ENCODE data around the gene RAB28. TPM values are rescaled to one million over a fixed set of nuclear protein-coding genes. Genes with fewer than 3 reads are reported as not detected.

The RAB28 gene
- polyA plus RNA-seq (2011; rRNA removed) (19.6 and 24.6 TPM in 2 replicates), polyA plus RNA-seq (2017; fragmentation: RNase III; extraction: RNeasy Plus Mini Kit Qiagen cat#74134 plus additional on column Dnase treatment) (8.6 to 10.6 TPM (median 9.5 TPM) in 3 replicates), polyA minus RNA-seq (2011; rRNA and poly(A)+ RNA removed) (4.3 and 6.6 TPM in 2 replicates)
- polyA plus RNA-seq (2012; cell fraction: cytosol; rRNA removed): 6.4 and 7.3 TPM in 2 replicates
- 3.5 and 5.8 TPM in 2 replicates for polyA plus RNA-seq (2012; cell fraction: nucleus; rRNA removed)

DNA sequence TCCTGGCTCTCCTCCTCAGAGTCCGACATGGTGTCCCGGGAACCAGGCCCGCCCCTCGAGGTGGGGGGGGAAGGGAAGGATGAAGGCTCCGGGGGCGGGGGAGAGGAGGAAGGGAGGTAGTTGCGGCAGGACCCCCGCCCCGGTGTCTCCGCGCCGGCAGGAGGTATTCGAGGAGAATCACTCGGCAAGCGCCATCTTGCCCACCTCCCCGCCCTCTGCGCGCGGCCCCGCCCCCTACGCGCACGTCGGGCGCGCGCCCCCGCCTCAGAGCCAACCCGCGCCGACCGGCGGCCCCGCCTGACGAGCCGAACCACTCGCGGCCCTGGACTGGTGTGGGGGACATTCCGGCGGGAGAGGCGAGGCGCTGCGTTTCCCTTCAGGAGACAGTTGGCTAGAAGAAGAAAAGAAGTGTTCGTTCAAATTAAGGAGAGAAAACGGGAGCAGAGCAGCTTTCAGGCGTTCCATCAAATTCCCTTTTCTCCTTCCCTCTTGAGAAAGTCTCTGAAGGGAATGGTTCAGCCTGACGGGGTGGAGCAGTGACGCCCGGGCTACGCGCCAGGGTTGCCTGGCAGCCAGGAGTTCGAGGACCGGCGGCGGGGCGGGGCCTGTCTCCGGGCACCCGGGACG, at the start of gene RAB28:
RAB28 (minus strand) TSS at position 219 of the 627 bp plus-strand sequence.
- peak; percentile 62 to 91 for DNase-seq (ENCODE audit: low read depth in 1 of 2, low spot score in 1 of 2)
- peak; percentile 92 to 95 for ATAC-seq
- FAIRE-seq: no peak
- 0% methylated on average over 7 of the region's 59 CpGs for WGBS (ENCODE audit: missing lambda C conversion rate)
- ChIA-PET CTCF (interaction anchor here (1.4 kb wide), 1 partner anchor 65 kb away, joined by 3 read pairs; no protein-coding TSS in a partner anchor), POLR2A (no interaction called here)
- Histone ChIP-seq H3K4me1 (peaks cover 20% of the 10 kb centered on the region), H3K4me2 (peak within 1 kb of the TSS; percentile 95), H3K4me3 (peak within 1 kb of the TSS; percentile 88), H3K9me3 (no peaks in the 10 kb centered on the region), H3K27ac (peak within 1 kb of the TSS; percentile 95 to 97)
- TF ChIP-seq MAZ (IDR thresholded peaks at IDR 0.05; ENCODE audit: borderline replicate concordance, low read depth, low read length) (no peak), GATA3 (IDR thresholded peaks at IDR 0.05; ENCODE audit: borderline replicate concordance) (peak; percentile 57), ESRRA (IDR thresholded peaks at IDR 0.05; ENCODE audit: borderline replicate concordance, low read length) (no peak), NPAS2 (CRISPR knock-in tag; IDR thresholded peaks at IDR 0.05; ENCODE audit: borderline replicate concordance) (no peak), ZFP36 (IDR thresholded peaks at IDR 0.05; ENCODE audit: borderline replicate concordance, partially characterized antibody) (no peak), RFX5 (IDR thresholded peaks at IDR 0.05) (no peak), NR3C1 (IDR thresholded peaks at IDR 0.05) (no peak), HOXB13 (CRISPR knock-in tag; IDR thresholded peaks at IDR 0.05; ENCODE audit: low read depth) (no peak), RAD21 (conservative IDR thresholded peaks at IDR 0.05 in 1 of 2, IDR thresholded peaks at IDR 0.05 in 1 of 2) (no peak), BHLHE40 (IDR thresholded peaks at IDR 0.05; ENCODE audit: low read depth, low read length) (0 out of 2 replicates have a peak, but pooled peaks have one; percentile 17), HOXA7 (CRISPR knock-in tag; IDR thresholded peaks at IDR 0.05) (no peak), FOSB (CRISPR knock-in tag; IDR thresholded peaks at IDR 0.05) (no peak), ZNF302 (CRISPR knock-in tag; IDR thresholded peaks at IDR 0.05) (no peak), JUNB (IDR thresholded peaks at IDR 0.05) (no peak), SMC3 (IDR thresholded peaks at IDR 0.05) (no peak), CBX8 (IDR thresholded peaks at IDR 0.05) (no peak), PHF8 (IDR thresholded peaks at IDR 0.05; ENCODE audit: borderline replicate concordance, low read depth) (peak; percentile 70; the same call in 1 of the 2 replicates), EHF (CRISPR knock-in tag; IDR thresholded peaks at IDR 0.05) (no peak), RARB (CRISPR knock-in tag; IDR thresholded peaks at IDR 0.05) (no peak), CHD4 (IDR thresholded peaks at IDR 0.05; ENCODE audit: borderline replicate concordance) (no peak), POLR2A (IDR thresholded peaks at IDR 0.05; ENCODE audit: low read length) (peak; percentile 67), KDM5A (IDR thresholded peaks at IDR 0.05) (peak; percentile 67), JUN (IDR thresholded peaks at IDR 0.05) (peak in 1 of 2 experiments; percentile 51; a peak in 1 of 5 replicates), EP300 (IDR thresholded peaks at IDR 0.05) (no peak), CHD2 (IDR thresholded peaks at IDR 0.05; ENCODE audit: low read length, partially characterized antibody) (no peak), FOSL2 (IDR thresholded peaks at IDR 0.05) (no peak), FOSL2 (CRISPR knock-in tag; IDR thresholded peaks at IDR 0.05) (no peak), FOXS1 (CRISPR knock-in tag; IDR thresholded peaks at IDR 0.05) (no peak), ZSCAN20 (CRISPR knock-in tag; IDR thresholded peaks at IDR 0.05) (no peak)
- TF ChIP-seq, protein P1, sequence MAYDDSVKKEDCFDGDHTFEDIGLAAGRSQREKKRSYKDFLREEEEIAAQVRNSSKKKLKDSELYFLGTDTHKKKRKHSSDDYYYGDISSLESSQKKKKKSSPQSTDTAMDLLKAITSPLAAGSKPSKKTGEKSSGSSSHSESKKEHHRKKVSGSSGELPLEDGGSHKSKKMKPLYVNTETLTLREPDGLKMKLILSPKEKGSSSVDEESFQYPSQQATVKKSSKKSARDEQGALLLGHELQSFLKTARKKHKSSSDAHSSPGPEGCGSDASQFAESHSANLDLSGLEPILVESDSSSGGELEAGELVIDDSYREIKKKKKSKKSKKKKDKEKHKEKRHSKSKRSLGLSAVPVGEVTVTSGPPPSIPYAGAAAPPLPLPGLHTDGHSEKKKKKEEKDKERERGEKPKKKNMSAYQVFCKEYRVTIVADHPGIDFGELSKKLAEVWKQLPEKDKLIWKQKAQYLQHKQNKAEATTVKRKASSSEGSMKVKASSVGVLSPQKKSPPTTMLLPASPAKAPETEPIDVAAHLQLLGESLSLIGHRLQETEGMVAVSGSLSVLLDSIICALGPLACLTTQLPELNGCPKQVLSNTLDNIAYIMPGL (CRISPR knock-in tag; IDR thresholded peaks at IDR 0.05; ENCODE audit: borderline replicate concordance): no peak
- TF ChIP-seq, protein P2, sequence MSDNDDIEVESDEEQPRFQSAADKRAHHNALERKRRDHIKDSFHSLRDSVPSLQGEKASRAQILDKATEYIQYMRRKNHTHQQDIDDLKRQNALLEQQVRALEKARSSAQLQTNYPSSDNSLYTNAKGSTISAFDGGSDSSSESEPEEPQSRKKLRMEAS (IDR thresholded peaks at IDR 0.05): no peak
- TF ChIP-seq, protein P3, sequence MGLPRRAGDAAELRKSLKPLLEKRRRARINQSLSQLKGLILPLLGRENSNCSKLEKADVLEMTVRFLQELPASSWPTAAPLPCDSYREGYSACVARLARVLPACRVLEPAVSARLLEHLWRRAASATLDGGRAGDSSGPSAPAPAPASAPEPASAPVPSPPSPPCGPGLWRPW (IDR thresholded peaks at IDR 0.05): no peak
- TF ChIP-seq, protein P4, sequence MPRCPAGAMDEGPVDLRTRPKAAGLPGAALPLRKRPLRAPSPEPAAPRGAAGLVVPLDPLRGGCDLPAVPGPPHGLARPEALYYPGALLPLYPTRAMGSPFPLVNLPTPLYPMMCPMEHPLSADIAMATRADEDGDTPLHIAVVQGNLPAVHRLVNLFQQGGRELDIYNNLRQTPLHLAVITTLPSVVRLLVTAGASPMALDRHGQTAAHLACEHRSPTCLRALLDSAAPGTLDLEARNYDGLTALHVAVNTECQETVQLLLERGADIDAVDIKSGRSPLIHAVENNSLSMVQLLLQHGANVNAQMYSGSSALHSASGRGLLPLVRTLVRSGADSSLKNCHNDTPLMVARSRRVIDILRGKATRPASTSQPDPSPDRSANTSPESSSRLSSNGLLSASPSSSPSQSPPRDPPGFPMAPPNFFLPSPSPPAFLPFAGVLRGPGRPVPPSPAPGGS (IDR thresholded peaks at IDR 0.05): peak; percentile 40; the same call in 1 of the 3 replicates
- TF ChIP-seq, protein P5, sequence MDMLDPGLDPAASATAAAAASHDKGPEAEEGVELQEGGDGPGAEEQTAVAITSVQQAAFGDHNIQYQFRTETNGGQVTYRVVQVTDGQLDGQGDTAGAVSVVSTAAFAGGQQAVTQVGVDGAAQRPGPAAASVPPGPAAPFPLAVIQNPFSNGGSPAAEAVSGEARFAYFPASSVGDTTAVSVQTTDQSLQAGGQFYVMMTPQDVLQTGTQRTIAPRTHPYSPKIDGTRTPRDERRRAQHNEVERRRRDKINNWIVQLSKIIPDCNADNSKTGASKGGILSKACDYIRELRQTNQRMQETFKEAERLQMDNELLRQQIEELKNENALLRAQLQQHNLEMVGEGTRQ (IDR thresholded peaks at IDR 0.05): no peak
- TF ChIP-seq, protein P6, sequence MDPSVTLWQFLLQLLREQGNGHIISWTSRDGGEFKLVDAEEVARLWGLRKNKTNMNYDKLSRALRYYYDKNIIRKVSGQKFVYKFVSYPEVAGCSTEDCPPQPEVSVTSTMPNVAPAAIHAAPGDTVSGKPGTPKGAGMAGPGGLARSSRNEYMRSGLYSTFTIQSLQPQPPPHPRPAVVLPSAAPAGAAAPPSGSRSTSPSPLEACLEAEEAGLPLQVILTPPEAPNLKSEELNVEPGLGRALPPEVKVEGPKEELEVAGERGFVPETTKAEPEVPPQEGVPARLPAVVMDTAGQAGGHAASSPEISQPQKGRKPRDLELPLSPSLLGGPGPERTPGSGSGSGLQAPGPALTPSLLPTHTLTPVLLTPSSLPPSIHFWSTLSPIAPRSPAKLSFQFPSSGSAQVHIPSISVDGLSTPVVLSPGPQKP (IDR thresholded peaks at IDR 0.05; ENCODE audit: low read depth, low read length): no peak
- TF ChIP-seq, protein P7, sequence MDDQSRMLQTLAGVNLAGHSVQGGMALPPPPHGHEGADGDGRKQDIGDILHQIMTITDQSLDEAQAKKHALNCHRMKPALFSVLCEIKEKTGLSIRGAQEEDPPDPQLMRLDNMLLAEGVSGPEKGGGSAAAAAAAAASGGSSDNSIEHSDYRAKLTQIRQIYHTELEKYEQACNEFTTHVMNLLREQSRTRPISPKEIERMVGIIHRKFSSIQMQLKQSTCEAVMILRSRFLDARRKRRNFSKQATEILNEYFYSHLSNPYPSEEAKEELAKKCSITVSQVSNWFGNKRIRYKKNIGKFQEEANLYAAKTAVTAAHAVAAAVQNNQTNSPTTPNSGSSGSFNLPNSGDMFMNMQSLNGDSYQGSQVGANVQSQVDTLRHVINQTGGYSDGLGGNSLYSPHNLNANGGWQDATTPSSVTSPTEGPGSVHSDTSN (IDR thresholded peaks at IDR 0.05): no peak
